Right hindlimb (tissue), 1 donor: ENCODE measurements around the gene NETO2.
"Not testable (repeated sequence)": the region's sequence is repeated elsewhere in the genome, so short reads cannot be mapped to it uniquely, and the experiment has no call there.

Source experiments
- DNase-seq: peaks from one replicate; pipeline ENCODE4 v3.0.0-alpha.2; 2018

The NETO2 gene, protein sequence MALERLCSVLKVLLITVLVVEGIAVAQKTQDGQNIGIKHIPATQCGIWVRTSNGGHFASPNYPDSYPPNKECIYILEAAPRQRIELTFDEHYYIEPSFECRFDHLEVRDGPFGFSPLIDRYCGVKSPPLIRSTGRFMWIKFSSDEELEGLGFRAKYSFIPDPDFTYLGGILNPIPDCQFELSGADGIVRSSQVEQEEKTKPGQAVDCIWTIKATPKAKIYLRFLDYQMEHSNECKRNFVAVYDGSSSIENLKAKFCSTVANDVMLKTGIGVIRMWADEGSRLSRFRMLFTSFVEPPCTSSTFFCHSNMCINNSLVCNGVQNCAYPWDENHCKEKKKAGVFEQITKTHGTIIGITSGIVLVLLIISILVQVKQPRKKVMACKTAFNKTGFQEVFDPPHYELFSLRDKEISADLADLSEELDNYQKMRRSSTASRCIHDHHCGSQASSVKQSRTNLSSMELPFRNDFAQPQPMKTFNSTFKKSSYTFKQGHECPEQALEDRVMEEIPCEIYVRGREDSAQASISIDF

DNA sequence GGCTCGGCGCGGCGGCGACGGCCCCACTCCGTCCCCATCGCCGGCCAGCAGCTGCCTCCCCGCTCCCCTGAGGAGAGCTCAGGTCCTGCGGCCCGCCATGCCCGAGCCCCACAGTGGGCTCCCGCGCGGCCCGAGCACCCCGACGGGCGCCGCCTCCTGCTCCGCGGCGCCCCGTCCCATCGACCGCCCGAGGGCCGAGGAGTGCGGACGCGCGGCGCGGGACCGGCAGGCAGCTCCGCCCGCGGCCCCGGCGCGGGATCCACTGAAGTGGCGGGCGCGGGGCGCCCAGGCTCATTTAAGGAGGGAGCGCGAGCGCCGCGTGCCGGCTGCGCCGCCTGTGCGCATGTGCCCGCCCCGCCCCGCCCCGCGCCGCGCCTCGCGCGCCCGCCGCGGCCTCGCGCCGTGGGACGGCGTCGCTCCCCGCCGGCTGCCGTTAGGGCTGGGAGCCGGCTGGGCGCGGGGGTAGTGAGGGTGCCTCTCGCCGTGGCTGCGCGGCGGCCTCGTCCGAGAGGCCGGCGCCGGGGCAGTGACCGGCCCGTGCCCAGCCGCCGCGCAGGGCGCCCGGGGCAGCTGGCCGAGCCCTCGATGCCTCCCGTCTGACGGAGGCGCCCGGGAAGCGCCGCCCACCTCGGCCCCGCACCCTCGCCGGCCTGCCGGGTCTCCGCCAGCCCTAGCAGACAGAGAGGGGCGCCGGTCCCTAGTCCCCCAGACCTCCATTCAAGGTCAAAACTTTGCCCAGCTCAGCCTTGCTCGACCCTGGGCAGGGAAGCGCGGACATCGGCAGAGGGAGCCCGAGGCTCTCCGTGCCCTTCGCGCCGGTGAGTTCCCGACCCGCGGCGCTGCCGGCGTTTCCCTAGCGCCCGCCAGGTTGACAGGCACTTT lies at the start of gene NETO2:
Gene NETO2, minus strand, starts transcription at position 269 of the 882 bp plus-strand sequence. CDS start 333 bp downstream, outside the sequence.
- peak; percentile 70 for DNase-seq

GRCh38 chr16:47182318-47182717 lies 38.6 kb upstream of the NETO2 start:
- DNase-seq = no peak

DNA sequence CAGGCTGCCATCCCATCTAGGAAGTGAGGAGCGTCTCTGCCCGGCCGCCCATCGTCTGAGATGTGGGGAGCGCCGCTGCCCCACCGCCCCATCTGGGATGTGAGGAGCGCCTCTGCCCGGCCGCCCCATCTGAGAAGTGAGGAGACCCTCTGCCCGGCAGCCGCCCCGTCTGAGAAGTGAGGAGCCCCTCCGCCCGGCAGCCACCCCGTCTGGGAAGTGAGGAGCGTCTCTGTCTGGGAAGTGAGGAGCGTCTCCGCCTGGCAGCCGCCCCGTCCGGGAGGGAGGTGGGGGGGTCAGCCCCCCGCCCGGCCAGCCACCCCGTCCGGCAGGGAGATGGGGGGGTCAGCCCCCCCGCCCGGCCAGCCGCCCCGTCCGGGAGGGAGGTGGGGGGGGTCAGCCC lies 37.3 kb upstream of the NETO2 start:
- DNase-seq = not testable (repeated sequence)

- no peak for DNase-seq
Observed at GRCh38 chr16:47180073-47180472, 36.3 kb upstream of the NETO2 start.

DNA sequence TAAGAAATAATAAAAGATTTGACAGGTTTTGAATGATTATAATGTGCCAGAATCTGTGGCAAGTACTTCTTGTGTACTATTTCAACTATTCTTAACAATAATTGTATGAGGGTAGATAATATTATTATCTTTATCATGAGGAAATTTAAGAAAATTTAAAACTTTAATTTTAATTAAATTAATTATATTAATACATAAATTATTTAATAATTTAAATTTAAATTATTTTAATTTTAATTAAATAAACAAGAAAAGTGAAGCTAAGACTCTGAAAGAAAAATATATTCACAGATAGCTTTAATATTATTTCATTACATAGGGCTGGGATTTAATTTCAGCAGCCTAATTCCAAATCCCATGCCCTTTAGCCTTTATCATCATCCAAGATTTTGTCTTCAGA lies 31.4 kb upstream of the NETO2 start:
- no peak for DNase-seq

DNA sequence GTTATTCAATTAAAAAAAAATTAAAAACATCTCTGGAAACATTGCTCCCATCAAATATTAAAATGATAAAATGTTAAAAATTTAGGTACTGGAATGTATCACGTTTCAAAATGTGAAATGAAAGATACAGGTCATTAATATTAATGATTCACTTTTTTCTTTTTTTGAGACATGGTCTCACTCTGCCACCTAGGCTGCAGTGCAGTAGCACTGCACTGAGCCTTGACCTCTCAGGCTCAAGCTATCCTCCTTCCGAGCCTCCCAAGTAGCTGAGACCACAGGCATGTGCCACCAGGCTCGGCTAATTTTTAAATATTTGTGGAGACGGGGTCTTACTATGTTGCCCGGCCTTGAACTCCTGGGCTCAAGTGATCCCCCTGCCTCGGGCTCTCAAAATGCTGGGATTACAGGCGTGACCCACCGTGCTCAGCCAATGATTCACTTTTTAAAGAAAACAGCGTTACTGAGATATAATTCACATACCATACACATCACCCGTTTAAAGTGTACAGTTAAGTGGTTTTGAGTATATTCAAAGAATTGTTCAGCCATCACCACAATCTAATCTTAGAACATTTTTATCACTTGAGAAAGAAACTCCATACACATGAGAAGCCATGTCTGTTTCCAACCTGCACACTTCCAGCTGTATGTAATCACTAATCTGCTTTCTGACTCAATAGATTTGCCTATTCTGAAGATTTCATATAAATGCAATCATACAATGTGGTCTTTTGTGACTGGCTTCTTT lies 19.1 kb upstream of the NETO2 start:
- DNase-seq = no peak

DNA sequence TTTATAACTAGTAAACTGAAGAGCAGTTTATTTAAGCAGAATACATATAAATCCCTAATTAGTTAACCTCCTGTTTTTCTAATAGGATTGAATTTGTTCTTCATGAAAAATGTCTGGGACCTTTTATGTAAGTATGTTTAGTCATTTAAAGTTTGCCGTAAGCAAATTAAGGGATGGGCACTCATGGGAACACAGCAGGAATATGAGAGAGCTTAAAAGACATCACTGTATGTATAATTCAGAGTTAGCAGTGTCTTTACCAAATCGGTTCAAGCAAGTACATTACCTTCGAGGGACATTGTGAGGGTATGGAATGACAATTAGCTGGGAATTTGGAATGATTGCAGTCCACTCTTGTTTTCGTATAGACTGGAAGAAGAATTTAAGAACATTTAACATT lies 17.7 kb upstream of the NETO2 start:
- no peak for DNase-seq

DNA sequence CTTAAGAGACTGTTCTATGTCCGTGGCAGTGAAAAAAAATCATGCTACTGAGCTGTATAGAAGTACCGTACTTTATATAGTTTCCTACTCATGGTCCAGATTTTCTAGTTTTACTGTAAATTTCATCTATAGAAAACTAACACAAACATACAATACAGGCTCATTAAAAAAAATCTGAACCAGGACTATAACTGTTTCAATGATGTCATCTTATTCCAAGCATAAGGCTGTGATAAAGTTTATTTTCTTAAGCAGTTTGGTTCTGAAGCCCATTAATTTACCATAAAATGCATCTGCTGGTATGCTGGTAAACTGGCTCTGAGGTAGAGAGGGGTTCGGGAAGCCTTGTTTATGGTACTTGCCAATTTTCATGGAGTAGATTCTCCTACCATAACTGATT lies 16.7 kb upstream of the NETO2 start:
- DNase-seq = no peak

DNA sequence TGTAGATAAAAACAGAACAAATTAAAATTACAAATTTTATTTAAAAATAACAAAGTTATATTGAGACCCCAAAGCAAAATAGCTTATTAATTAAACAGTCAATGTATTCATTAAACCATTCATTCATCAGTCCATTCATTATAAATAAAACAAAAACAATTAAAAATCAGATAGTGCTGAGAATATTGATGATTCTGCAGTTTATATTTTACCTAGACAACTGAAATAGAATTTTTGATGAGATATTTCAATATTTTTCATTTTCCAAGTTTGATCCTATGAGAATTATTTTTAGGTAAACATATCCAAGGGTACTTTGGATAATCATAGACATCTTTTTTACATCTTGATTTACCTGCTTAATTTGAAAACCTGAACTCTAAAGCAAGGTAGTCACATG lies 15.2 kb upstream of the NETO2 start:
- no peak for DNase-seq

- DNase-seq = no peak
Observed at GRCh38 chr16:47156680-47157215, 13.0 kb upstream of the NETO2 start.

- not testable (repeated sequence) for DNase-seq
Observed at GRCh38 chr16:47152501-47152900, 8.8 kb upstream of the NETO2 start.

GRCh38 chr16:47150067-47150466 lies 6.3 kb upstream of the NETO2 start:
- DNase-seq = no peak

- DNase-seq = no peak
Observed at GRCh38 chr16:47144559-47144877, 773 bp upstream of the NETO2 start.

- peak; percentile 55 for DNase-seq
Observed at GRCh38 chr16:47142821-47143676, 696 bp downstream of the NETO2 start.

DNA sequence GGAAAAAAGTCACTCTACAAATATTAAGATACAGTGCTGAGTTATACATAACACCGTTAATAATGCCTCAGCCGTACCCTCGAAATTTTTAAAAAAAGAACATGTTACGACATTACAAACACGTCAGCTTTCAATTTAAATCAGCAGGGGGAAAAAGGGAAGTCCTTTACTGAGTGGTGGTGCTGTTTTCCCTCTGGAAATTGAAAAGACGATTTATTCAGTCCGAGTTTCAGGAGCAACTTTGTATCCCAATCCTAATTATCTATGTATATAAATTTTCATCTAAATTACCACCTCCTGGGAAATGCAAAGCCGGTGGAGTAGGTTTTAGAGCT lies 1.3 kb downstream of the NETO2 start:
- no peak for DNase-seq

DNA sequence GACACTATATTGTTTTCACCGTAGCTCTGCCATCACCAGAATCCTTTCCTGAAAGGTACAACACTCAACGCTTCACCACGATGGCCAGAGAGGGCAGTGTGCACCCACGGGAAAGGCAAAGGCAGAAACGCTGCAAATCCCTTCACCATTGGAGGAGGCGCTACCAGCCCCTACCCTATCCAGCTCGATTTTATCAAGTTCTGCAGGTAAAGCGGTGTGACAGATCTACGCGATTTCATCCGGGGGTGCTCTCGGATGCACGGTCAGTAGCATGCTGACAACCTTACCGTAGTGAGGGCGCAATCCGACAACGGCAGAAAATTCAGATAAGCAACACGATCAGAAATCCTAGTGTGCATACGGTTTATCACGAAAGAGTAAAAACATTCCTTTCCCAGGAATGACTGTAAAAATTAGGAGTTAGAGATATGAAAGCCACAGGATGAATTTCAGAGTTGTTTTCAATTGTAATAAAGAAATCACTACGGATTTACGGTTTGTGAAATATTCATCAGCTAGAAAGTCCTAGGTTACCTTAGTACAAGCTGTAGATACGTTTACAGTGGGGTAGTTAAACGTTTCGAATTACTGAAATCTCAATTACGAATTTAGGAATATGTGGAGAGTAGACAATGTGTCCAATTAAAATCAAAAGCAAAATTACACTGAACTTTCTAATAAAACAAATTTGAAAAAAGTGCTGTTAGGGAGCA lies 1.8 kb downstream of the NETO2 start:
- peak; percentile 87 for DNase-seq

DNA sequence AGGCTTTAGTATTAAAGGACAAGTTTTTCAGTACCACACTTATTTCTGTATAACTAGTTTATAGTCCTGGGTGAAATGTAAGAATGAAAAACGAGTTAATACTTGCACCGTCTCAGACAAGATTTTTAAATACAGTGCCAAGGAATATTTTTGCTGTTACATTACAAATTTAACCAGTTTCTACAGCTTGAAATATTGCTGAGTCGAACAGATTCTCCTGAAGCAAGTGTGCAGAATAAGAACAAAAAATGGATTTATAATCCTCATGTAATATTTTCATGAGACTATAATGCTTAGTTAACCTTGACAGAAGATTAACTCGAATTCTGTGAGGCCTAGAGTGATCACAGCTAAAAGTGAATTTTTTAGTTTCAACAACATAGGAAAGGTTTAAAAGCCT lies 3.1 kb downstream of the NETO2 start:
- DNase-seq = no peak

DNA sequence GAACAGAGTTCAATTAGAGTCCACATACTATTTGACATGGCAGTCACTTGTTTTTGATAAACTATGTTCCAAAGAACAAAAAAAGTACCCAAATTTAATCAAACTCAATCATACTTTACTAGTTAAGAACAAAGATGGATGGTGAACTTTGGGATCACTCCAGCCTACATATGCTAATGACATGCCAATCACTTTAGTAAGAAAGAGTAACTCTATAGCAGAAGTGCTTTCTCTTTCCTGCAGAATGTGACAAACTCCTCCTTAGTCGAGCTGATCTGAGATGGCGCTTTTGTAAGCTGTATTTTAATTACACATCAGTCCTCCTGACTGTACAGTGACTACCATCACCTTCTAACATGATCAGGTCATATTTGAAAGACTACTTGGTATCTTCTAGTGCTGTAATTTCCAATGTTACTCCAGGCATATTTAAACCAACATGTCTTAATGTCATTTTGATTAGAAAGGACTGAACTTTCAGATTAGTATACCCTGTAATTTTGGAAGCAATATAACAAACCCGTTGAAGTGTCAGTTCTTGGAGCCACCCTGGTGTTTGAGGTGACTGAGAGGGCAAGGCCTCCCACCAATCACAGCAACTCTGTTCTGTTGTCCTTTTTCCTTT lies 4.1 kb downstream of the NETO2 start:
- DNase-seq = no peak

DNA sequence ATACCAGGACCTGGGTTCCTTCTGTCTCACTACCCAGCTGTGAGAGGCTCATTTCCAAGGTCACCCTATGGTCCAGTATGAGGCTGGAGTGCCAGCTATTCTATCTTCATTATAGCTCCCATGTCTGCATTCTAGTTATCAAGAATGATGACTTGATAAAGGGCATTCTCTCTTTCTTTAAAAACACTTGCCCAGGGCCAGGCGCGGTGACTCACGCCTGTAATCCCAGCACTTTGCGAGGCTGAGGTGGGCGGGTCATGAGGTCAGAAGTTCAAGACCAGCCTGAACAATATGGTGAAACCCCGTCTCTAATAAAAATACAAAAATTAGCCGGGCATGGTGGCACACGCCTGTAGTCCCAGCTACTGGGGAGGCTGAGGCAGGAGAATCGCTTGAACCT lies 5.8 kb downstream of the NETO2 start:
- DNase-seq = not testable (repeated sequence)

GRCh38 chr16:47136099-47136842 lies 7.5 kb downstream of the NETO2 start:
- DNase-seq = no peak
